SK-N-DZ (cell line): ENCODE data around the gene ISLR.

Experiments used
- DNase-seq: peaks from one replicate; pipeline ENCODE4 v3.0.0-alpha.2; 2015; ENCODE audit warnings: low spot score

The ISLR gene

DNA sequence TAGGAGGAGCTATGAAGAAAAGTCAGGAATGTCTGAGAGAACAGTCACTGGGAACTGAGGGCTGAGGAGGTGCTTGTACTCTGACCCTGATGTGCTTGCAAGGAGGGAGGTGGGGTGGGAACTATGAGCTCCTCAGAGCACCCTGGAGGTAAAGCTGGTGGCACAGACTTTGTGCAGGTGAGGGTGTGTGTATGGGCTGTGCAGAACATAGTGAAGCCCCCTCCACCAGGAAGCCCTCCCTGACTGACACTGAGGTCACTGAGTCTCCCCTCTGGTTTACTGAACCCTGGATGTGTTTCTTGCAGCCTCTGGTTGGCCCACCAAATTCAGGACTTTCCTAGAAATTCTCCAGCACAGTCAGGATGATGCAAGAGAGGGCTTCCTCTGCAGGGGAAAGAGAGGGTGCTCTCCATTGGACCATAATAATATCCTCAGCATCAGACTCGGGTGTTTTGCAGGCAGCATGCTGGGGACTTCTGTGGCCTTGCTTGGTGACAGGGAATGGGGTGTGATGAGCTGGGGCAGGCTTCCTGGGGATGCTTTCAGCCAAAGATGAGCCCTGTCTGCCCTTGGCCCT is 1.5 kb upstream of the ISLR start:
- DNase-seq: no peak

DNA sequence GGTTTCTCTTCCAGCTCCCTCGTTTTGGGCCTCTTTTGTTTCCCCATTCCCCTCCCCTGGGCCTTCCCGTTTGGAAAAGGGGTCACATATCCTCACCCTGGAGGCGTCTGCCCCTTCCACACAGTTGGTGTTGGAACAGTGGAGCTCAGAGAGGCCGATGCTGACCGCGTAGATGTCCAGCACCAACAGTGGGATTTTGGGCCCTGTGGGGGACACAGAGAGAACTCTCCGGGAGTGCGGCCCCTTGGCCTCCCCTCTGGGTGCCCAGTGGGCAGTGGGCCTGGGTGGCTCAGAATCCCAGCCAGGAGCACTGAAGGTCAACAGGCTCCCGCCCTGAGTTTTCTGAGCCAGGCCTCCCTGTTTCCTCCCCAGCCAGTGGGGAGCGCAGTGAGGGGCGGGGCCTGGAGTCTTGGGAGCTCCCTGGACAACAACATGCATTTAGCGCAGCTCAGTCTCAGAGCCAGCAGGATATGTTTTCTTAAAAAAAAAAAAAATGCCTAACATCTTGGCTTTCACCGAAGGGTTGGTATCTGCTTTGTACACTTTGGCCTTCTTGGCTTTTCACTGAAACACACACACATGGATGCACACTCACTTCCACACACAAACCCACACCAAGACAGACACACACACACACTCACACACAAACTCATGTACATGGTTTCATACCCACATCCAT is 670 bp upstream of the ISLR start:
- DNase-seq: peak; percentile 74

DNA sequence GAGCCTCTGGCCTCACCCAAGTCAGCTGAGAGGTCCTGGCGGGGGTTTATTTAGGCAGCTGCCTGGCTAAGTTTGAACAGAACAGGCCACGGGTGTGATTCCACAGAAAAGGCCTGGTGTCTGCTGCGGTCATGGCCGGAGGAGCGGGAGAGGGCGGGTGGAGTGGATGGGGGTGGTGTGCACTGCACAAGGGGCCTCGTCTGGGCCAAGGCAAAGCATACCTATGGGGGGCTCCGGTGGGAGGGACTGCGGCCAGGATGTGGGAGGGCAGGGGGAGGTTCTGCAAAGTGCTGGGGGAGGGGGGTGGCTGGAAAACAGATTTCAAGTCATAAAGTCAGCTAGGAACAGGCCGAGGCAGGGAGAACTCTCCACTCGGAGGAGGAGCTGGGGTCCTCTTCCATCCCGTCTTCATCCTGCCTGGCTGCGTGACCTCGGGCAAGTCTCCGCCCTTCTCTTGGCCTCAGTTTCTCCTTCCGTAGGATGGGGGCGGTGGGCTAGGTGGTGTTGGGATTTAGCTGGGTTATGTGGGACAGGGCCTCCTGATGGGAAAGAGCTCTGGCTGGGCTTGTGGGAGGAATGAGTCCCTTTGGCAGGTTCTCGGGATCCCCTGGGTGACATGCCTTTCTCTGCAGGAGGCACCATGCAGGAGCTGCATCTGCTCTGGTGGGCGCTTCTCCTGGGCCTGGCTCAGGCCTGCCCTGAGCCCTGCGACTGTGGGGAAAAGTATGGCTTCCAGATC is 878 bp downstream of the ISLR start:
- no peak for DNase-seq

DNA sequence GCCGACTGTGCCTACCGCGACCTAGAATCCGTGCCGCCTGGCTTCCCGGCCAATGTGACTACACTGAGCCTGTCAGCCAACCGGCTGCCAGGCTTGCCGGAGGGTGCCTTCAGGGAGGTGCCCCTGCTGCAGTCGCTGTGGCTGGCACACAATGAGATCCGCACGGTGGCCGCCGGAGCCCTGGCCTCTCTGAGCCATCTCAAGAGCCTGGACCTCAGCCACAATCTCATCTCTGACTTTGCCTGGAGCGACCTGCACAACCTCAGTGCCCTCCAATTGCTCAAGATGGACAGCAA is 1.4 kb downstream of the ISLR start:
- no peak for DNase-seq

DNA sequence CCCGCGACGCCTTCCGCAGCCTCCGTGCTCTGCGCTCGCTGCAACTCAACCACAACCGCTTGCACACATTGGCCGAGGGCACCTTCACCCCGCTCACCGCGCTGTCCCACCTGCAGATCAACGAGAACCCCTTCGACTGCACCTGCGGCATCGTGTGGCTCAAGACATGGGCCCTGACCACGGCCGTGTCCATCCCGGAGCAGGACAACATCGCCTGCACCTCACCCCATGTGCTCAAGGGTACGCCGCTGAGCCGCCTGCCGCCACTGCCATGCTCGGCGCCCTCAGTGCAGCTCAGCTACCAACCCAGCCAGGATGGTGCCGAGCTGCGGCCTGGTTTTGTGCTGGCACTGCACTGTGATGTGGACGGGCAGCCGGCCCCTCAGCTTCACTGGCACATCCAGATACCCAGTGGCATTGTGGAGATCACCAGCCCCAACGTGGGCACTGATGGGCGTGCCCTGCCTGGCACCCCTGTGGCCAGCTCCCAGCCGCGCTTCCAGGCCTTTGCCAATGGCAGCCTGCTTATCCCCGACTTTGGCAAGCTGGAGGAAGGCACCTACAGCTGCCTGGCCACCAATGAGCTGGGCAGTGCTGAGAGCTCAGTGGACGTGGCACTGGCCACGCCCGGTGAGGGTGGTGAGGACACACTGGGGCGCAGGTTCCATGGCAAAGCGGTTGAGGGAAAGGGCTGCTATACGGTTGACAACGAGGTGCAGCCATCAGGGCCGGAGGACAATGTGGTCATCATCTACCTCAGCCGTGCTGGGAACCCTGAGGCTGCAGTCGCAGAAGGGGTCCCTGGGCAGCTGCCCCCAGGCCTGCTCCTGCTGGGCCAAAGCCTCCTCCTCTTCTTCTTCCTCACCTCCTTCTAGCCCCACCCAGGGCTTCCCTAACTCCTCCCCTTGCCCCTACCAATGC is 2.0 kb downstream of the ISLR start:
- DNase-seq: no peak

DNA sequence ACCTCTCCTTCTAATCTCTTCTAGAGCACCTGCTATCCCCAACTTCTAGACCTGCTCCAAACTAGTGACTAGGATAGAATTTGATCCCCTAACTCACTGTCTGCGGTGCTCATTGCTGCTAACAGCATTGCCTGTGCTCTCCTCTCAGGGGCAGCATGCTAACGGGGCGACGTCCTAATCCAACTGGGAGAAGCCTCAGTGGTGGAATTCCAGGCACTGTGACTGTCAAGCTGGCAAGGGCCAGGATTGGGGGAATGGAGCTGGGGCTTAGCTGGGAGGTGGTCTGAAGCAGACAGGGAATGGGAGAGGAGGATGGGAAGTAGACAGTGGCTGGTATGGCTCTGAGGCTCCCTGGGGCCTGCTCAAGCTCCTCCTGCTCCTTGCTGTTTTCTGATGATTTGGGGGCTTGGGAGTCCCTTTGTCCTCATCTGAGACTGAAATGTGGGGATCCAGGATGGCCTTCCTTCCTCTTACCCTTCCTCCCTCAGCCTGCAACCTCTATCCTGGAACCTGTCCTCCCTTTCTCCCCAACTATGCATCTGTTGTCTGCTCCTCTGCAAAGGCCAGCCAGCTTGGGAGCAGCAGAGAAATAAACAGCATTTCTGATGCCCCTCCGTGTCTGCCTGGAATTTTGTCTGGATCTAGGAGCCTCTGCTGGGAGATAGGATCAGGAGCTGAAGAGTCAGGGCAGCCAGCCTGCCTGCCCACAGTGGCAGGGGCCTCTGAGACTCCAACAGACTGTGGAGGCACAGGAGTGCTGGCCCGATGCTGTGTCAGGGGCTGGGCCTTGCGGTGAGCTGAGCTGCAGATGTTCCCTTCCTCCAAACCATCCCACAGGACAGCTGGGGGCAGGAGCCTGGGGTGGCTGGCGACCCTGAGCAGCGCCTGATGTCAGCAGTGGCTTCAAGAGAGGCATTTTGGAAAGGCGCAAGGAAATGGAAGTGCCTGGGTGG is 3.0 kb downstream of the ISLR start:
- peak; percentile 70 for DNase-seq

DNA sequence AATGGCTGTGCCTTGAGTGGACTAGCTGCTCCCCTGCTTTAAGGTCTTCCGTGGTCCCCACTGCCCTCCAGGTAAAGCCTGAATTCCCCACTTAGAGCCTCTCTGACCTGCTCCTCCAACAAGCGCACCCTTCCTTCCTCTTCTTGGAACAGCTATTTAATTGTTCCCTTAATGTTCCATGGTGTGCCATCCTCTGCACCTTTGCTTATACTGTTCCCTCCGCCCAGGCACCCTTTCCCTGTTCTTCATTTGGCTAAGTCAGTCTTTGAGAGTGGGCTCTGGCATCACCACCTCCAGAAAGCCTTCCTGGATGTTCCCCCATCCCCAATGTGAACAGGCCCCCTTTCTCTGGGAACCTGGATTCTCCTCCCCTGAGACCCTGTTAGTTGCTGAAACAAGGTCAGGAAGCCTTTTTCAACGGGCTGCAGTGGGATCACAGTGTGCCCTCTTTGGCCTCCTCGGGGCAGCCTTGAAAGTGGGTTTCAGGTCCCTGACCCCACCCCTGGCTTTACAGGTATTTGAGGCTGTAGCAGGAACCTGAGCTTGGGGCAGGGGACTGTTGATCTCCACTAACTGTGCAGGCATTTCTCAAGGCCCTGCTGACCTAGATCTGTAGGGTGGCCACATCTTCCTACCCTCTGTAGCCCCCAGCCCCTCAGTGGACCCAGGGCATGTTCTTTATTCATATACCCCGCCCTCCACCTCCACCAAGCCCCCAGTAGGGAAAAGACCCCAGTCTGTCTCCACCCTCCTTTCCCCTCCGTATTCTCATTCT is 5.0 kb downstream of the ISLR start:
- no peak for DNase-seq

DNA sequence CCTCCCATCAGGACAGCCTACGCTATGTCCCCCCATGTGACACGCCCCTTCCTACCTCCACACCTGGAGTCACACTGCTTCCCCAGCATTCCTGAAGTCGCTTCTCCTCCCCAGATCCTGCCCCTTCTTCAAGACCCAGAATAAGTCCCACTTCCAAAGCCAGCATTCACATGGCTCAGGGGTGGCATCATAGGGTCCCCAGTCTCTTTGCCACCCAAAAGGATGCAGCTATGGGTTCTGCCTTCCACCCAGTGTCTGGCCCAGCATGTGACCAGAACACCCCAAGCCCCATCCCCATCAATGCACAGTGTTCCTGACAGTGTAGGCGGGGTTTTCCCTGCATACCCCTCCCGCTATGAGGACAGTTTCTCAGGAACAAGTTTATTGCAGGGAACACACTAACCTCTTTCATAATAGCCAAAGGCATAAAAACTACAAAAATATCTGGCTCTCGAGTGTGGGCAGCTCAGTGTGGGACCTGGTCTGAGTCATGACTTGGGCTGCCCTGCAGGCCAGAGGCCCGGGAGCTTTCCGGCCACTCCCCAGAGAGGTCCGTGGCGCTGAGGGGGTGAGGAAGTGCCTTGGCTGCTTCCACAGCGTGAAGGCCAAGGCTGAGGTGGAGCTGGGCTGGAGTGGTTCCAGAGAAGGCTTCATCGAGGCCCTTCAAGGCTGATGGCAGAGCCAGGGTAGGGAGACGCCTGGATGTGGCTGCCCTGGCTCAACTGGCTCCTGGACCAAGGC is 5.8 kb downstream of the ISLR start:
- DNase-seq: no peak

DNA sequence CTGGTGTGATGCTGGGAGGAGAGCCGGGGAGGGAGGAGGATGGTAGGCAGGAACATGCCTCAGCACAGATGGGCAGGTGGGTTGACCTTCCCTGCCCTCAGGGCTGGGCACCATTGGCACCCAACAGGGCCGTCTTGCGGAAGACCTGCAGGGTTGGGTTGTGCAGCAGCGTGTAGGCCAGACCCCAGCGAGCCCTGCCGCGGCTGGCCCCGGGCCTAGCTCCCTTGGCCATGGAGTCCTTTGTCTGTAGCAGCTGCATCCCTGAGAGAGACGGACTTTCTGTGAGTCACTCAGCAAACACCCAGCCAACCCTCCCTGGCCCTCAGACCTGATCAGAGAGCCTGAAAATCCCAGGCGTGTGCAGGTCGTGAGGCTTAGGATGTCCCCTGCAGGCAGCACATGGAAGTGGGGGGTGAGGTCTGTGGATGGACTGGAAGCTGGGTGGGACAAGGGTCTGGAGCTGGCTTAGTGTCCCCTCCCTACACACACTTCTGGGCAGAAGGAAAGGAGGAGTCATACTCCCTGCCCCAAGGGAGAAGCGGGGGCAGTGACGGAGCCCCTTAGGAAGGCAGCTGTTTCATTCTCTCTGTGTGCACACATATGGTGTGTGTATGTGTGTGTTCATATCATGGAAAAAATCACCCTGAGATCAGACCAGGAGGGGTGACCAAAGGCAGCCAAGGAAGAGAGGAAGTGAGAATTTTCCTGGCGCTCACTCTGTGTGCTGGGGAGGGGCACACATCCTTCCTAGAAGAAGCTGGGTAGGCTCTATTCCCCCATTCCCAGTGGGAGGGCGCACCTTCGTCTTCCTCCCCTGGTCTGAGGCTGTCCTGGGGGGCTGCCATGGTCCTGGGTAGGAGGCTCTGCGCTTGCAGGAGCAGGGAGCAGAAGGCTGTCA is 6.7 kb downstream of the ISLR start:
- no peak for DNase-seq

DNA sequence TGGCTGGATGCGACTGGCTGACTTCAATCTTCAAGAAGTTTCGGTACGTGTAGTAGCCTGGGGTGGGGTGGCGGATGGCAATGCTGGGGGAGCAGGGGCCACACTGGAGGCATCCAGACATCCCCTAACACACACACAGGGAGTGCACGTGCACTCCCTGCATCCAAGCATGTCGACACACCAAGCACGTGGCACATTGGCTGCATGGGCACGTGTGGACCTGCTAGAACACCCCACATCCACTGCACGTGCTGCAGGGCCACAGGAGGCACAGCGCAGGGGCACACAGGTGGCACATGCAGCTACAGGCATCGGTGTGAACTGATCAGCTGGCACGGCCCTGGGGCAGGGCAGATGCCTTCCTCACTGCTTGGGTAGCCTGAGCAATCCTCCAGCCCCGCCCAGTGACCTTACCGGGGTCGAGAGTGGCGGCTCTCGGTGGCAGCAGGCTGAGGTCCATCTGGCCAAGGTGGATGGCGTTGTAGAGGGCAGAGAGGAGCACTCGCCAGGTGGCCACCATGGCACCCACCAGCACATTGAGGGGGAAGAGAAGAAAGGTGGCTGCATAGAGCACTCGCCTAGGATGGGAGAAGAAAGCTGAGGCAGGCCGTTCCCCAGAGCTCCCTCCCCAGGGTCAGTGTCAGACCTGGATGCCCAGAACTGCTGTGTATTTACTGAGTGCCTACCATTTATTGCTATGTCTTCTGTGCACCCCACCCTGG is 7.5 kb downstream of the ISLR start:
- no peak for DNase-seq

DNA sequence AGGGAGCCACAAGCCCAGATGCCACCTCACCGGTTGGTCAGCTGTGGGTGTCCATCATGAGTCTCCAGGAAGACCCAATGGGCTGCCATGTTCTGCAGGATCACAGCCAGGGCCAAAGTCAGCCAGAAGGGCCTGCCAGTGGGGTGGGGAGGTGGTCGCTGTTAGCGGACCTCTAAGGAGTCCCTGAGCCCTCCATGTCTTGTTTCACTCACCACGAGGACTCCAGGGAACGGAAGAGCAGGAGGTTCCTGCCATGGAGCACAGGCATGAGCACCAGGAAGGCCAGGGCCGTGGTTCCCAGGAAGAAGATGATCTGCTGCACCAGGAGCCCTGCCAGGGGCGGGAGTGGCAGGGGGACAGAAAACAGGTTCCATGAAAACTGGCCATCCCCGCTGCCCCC is 8.6 kb downstream of the ISLR start:
- DNase-seq: no peak

DNA sequence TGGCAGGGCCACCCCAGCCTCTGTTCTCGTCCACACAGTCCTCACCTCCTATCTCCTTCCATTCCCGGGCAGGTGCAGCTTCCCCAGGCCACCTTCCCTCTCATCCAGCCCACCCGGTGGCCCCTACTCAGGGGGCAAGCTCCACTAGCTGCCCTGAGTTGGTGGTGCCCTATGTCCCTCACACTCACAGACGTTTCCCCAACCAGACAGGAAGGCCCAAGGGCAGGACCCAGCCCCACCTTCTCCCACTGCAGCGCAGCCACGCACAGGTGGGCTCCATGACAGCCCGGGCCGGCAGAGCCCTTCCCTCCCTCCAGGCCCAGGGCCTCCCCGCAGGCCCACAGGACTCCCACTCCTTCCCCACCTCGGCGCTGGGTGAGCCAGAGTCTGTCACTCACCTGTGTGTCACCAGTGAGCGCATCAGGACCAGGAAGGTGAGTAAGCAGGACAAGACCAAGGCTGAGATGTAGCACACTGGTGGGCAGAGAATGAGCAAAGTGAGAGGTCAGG is 11.1 kb downstream of the ISLR start:
- DNase-seq: no peak

DNA sequence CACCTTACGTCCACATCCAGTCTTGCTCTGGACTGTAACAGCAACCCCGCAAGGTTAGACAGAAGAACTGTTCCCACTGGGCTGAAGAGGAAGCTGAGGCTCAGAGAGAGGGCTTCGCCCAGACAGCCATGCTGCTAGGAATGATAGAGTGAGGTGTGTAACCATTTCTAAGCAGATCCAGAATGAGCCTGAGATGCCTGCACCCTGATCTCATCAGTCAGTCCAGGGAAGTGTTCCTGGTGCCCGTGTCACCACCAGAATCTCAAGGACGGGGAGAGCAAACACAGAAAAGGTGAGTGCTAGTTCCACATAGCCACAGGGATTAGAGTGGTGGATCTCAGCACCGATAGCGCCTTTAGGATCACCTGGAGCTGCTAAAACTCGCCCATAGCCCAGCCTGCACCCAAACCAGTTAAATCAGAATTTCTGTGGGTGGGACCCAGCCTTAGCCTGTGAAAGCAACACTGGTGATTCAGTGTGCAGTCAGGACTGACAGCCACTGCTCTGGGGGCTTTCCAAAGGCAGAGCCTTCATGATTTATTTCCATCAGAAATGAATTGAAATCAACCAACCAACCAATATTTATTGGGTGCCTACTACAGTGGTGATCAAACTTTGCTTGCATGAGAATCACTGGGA is 12.3 kb downstream of the ISLR start:
- DNase-seq: no peak

DNA sequence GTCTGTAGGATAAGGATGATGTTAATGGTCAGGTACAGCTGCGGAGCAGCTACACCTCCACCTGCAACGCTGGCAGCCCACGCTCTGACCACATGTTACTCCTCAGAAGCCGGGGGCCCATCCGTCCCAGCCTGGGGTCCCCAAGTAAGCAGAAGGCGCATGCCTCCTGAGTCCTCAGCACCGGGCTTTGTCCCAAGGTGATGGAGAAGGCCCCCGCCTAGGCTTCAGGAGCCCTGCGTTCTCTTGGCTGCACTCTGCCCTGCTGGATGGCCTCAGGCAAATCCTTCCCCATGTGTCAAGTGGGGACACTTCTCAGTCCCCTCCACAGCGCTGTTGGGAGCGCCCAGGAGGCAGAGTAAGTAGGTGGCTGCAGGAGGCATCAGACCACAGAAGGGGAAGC is 14.7 kb downstream of the ISLR start:
- DNase-seq: no peak

DNA sequence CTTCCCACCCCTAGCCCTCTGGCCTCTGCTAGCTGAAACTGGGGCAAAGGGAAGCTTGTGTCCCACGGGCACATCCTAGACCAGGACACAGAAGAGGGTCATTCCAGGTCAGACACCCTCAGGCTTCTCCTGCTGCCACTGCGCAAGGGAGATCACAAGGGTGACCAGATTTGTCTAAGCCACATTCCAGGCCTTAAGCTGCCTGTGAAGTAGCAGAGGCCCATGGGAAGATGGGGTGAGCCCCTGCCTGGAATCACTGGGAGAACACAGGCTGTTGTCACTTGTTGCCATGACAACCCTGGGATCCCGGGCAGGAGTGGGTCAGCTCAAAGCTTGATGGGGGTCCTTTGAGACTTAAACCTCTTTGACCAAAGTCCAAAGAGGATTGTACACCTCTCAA is 18.3 kb downstream of the ISLR start:
- no peak for DNase-seq

DNA sequence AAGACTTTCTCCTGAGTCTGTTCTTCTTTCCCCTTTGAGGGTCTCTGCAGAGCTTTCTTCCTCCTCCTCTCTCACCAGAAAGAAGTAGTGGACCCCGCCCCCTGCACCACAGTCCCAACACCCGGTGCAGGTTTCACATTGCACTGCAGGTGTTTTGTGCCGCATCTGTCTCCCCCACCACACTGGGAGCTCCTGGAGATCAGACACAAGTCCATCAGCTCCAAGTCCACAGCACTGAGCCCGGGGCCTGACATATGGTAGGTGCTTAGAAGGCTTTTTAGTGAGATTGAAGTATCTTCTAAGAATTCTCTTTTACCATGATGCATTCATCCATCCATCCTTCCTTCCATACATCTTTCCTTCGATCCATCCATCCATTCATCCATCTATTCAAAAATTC is 19.2 kb downstream of the ISLR start:
- DNase-seq: no peak

DNA sequence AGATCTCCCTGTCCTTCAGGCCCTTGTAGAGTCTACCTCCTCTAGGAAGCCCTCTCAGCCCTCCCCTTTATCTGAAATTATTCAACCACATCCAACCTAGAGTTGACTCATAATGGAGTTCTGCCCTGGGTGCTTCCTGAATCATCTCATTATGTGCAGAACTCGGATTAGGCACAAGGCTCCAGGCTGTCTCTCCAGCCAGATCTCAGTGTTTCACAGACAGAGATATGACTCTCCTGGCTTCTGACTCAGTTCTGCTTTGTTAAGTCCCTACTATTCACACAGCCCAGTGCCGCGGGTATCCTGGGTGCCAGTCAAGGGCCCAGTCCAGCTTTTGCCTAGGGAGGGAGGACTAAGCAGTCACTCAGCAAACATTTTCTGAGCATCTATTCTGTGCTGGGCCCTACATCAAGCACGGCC is 19.8 kb downstream of the ISLR start:
- DNase-seq: no peak
